ENCODE data around the gene PHPT1.
"Not testable (repeated sequence)": the region's sequence is repeated elsewhere in the genome, so short reads cannot be mapped to it uniquely, and the experiment has no call there.

The PHPT1 gene

DNA sequence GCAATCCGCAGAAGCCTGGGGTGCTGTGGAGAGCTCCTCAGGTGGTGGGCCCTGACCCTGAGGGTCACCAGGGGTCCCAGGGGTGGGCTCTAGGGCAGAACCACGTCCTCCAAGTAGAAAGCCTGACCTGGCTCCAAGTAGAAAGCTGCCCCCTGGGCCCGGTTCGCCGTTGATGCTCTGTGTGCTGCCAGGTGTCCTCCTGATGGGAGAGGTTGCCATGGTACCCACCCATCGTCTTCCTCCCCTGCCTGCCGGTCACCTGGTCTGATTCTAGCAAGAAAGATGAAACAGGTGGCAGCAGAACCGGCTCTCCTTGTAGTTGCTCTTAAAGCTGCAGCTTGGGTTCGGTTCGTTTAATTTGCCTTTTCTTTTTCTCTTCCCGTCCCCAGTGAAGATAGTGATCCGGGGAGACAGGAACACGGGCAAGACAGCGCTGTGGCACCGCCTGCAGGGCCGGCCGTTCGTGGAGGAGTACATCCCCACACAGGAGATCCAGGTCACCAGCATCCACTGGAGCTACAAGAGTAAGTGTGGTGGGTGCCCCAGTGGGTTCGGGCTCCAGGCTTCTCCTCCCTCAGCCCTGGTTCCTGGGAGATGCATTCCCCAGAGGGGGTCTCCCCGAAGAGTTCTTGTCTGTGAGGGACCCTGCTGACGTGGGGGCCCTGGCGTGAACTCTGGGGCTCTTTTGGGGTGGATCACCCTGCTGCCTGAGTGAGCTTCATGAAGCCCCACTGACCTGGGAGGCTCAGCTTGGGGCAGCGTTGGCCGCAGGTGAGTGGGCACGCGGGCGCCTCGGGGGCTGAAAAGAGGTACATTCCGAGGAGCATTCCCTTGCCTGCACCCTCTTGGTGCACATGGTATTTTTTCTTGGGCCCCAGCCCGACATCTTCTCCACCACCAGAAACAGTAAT lies 25.8 kb upstream of the PHPT1 start:
- DNase-seq = no peak

GRCh38 chr9:136824496-136825225 lies 24.5 kb upstream of the PHPT1 start:
- no peak for DNase-seq

DNA sequence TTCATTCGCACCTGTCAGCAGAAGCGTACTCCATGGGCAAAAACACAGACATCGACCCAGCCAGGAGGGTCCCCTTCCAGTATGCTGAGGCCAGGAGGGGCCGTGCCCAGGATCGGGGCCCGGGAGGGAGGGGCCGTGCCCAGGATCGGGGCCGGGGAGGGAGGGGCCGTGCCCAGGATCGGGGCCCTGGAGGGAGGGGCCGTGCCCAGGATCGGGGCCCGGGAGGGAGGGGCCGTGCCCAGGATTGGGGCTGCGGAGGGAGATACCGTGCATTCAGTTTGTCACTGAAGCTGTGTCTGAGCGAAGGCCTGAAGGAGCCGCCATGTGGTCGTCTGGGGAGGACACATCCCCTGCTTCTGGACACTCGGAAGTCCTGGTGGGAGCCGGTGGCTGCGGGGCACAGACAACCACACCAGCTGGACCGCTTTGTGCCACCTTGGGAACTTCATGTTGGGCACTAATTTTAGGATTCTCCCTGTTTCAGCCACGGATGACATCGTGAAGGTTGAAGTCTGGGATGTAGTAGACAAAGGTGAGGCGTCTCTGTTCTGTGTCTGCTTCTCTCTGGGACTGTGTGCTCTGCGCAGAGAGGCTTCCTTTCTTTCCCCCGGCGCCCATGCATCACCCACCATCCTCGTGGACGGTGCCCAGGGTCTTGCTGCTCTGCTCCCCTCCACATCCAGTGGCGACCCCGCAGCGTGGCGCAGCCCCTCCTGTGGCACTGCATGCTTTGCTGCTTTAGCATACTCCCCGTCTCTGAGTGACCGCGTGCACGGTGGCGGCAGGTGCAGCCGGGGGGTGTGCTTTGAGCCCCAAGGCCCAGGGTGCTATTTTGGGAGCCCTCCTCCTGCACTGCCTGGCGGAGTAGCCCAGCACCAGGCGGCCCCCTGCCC lies 23.7 kb upstream of the PHPT1 start:
- no peak for DNase-seq

DNA sequence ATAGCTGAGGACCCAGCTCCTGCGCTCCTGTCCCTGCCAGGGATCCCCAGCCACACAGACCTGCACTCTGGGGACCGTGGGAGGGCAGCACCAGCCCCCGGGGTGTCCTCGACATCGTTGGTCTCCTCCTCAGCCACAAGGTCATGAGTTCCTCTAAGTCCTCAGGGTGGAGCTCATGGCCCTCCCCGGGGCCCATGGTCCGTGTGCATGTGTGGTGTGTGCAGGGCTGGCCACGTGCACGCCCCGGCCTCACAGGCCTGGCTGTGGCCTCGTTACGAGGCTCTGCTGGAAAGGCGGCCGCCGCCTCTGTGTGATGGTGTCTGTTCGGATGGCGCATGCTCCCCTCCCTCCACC lies 23.0 kb upstream of the PHPT1 start:
- DNase-seq = no peak

DNA sequence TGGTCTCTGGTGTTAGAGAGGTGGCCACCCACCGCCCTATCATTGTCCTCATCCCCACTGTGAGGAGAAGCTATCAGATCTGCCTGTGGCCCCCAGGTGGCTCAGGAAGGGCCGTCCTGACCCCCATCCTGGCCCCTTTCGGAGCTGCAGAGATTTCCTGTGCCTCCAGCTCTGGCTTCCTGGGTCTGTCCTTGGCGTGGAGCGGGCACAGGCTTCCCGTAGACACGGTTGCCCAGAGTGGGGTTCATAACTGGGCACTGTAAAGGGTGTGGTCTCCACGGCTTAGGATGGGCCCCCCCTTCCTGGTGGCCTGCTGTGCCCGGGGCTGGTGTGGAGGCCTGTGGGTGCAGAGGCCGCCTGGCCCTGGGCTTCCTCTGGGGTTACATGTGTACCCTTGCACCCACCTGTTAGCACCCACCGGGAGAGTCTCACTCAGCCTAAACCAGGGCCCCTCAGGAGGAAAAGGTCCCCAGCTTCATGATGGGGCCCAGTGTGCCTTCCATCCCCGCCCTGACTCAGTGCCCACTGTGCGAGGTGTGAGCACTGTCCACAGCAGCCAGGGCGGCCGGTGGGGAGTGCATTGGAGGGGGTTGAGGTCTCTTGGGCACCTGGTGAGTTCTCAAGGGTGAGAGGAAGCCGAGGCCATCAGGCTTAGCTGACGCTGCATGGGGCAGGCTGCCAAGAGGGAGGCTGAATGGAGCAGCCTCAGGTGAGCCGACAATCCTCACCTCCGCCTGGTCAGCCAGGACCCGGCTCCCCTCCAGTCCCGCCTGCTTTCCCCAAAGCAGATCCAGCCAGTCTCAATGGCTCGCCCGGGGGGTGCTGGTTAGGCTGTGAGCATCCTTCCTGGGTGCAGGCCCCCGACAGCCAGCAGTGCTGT lies 22.3 kb upstream of the PHPT1 start:
- no peak for DNase-seq

- no peak for DNase-seq
These were observed 21.3 kb upstream of the PHPT1 start for GRCh38 chr9:136827794-136828473.

GRCh38 chr9:136828474-136829140 lies 20.6 kb upstream of the PHPT1 start:
- no peak for DNase-seq

- DNase-seq = no peak
These were observed 19.8 kb upstream of the PHPT1 start for GRCh38 chr9:136829412-136829811.

DNA sequence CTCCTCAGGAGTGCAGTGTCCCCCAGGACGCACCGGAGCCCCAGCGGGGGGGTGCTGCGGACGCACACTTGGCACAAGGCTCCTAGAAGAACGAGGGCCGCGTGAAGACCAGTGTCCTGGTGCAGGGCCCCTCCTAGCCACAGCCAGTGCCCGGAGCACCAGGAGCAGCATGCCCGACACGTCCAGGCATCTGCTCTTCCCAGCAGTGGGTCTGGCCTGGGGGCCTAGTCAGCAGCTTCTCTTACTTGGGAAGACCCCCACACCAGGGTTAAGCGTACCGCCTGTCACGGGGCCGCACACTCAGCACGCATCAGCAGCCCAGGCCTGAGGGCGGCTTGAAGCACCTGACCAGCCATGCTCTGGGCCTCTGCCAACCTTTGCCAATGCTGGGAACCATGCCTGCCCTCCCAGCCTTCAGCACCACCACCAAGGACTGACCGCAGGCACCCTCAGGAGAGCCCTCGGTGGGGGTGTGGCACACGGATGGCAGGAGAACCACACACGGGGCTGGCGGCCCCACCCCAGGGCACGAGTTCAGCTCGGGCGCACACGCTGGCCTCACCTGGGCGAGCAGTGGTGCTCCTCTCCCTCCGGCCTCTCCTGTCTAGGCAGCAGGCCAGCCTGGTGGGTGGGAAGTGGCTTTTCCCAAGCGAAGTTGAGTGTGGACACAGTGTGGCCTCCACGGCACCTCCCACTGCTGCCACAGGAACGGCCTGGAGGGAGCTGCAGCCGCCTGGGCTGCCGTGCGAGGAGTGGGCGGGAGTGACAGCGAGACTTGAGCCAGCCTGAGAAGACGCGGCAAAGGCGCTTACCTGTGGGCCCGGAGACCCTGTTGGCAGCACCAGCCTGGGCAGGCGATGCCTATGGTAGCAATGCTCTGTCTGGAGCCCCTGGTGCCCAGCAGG lies 19.0 kb upstream of the PHPT1 start:
- DNase-seq = no peak

DNA sequence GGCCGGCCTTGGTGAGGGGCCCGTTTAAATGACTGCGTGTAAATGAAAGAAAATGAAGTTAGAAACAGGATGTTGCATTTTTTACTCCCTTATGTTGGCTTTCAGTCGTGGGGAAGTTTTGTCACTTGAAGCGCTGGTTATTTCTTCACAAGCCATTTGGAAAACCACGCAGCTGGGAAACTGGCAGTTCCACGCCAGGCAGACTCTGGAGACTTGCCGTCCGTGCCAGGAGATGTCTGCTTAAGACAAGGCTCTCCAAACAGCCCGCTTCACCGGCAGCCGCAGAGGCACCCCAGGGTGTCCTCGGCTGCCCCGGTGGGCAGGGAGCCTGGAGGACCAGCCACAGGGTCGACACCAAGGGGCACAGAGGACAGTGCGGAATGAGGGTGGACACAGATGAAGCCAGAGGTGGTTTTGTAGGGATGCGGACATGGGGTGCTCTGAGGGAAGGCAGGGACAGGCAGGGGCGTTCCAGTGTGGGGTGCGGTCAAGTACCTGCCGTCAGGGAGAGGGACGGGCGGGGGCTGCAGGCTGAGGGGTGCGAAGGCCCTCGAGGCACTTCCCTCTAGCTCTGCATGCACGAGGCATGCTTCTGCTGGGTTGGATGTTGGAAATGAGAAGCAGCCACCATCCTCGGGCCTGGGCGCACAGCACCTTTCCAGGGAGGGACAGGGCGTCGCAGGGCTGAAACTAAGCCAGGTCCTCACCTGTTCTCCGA lies 18.0 kb upstream of the PHPT1 start:
- DNase-seq = no peak

- no peak for DNase-seq
These were observed 17.5 kb upstream of the PHPT1 start for GRCh38 chr9:136831720-136832104.

- DNase-seq = no peak
These were observed 16.6 kb upstream of the PHPT1 start for GRCh38 chr9:136832581-136832980.

GRCh38 chr9:136833381-136834048 lies 15.7 kb upstream of the PHPT1 start:
- not testable (repeated sequence) for DNase-seq

DNA sequence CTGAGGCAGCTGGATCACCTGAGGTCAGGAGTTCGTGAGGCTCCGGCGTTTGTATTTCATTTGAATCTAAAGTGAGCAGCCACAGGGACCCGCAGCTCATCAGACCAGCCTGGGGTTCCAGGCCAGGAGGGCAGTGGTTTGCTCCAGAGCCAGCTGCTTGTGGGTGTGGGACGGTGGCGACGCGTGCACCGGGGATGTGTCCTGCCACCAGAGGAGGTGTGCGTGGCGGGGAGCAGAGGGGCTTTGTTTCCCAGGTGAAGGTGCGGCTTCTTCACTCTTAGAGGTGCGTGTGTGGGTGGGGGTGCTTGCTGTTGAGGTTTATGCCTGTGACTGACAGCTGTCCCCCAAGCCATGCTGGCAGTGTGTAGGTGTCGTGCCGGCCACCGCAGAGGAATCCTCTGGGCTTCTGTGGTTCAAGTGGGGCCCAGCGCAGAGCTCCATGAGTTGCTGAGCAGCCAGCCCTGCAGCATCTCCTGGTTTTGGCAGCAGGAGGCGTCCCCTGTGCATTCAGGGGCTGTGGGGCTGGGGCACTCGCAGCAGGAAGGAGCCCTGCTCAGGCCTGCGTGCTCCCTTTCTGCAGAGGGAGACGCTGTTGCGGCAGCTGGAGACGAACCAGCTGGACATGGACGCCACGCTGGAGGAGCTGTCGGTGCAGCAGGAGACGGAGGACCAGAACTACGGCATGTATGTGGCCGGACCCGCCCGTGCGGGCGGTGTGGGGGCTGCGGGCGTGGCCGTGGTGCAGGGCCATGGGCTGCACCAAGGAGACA lies 13.9 kb upstream of the PHPT1 start:
- no peak for DNase-seq

GRCh38 chr9:136835932-136836904 lies 13.0 kb upstream of the PHPT1 start:
- DNase-seq = no peak

DNA sequence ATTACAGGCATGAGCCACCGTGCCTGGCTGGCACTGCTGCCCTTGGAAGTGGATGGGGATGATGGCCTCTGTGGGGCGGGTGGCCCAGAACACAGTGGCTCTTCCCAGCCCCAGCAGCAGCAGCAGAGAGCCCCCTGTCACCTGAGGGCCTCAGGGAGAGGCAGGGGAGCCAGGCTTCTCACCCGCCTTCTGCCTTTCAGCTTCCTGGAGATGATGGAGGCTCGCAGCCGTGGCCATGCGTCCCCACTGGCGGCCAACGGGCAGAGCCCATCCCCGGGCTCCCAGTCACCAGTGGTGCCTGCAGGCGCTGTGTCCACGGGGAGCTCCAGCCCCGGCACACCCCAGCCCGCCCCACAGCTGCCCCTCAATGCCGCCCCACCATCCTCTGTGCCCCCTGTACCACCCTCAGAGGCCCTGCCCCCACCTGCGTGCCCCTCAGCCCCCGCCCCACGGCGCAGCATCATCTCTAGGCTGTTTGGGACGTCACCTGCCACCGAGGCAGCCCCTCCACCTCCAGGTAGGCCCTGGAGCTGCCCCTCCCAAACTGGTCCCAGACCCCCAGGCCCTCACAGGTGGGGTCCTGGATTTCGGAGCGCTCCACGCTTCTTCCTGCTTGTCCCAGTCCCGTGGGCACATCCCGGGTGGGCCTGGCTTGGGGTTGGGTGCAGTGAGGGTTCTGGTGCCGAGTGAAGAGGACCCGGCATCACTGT lies 11.9 kb upstream of the PHPT1 start:
- DNase-seq = no peak
